A549 (cell line): ENCODE results near the gene TSC2. TPM values are rescaled to one million over a fixed set of nuclear protein-coding genes. Genes with fewer than 3 reads are reported as not detected.

Experiments
- ATAC-seq, 2 experiments: fragments of 200-7000 bp in 1 of 2; fragments of >200 bp in 1 of 2; cut with Nextera tagmentation in 1 of 2; cut with Tn5 transposase in 1 of 2; 3 replicates each; pipeline versions ENCODE4 v1.8.0 to v1.9.1; 2018 to 2020; ENCODE audit warnings: mild to moderate bottlenecking in 1 of 2, moderate library complexity in 1 of 2
- CTCF ChIA-PET: fragments of 300-600 bp; sonication (Branson Sonifier 250); formaldehyde crosslinking; extraction: SDS; loops from one replicate; lab custom pipeline; 2021; ENCODE audit warnings: antibody characterized with exemption, inconsistent platforms; lab: Yijun Ruan, JAX
- POLR2A ChIA-PET: fragments of 350-600 bp; formaldehyde crosslinking; extraction: SDS; loops from one replicate; lab custom pipeline; 2021; ENCODE audit warnings: antibody characterized with exemption, inconsistent platforms; lab: Yijun Ruan, JAX
- DNase-seq, 2 experiments: peaks; one replicate each; pipeline versions ENCODE4 v3.0.0 to v3.0.0-alpha.2; 2011 to 2016; ENCODE audit warnings: low read depth in 1 of 2, low spot score in 1 of 2
- FAIRE-seq: peaks from 2 replicates; lab custom pipeline; 2011; peaks lifted over from hg19 to GRCh38; lab: Jason Lieb, UNC
- H3K27ac ChIP-seq, 2 experiments: fragments of >200 bp; sonication (Bioruptor Twin); formaldehyde crosslinking; 3 replicates each; pipeline ENCODE4 v1.5.1; 2016 to 2017
- H3K4me1 ChIP-seq: fragments of >200 bp; sonication (Bioruptor Twin); formaldehyde crosslinking; 3 replicates; pipeline ENCODE4 v1.6.1; 2016
- H3K4me2 ChIP-seq: fragments of >200 bp; sonication (Bioruptor Twin); formaldehyde crosslinking; 3 replicates; pipeline ENCODE4 v1.6.1; 2016
- H3K4me3 ChIP-seq: fragments of >200 bp; sonication (Bioruptor Twin); formaldehyde crosslinking; 3 replicates; pipeline ENCODE4 v1.5.1; 2016
- H3K9me3 ChIP-seq: fragments of >200 bp; sonication (Bioruptor Twin); formaldehyde crosslinking; 3 replicates; pipeline ENCODE4 v1.6.1; 2016
- CBX2 ChIP-seq: fragments of 200-600 bp; sonication (generic); IDR thresholded peaks from 2 replicates; pipeline ENCODE4 v1.6.1; 2016; ENCODE audit warnings: low read depth, mild to moderate bottlenecking, borderline replicate concordance
- CHD2 ChIP-seq: fragments of 150-350 bp; IDR thresholded peaks from 2 replicates; pipeline ENCODE4 v1.6.1; 2014; ENCODE audit warnings: low read length; ENCODE audit not compliant: partially characterized antibody
- EHF ChIP-seq: fragments of 250-450 bp; sonication (Bioruptor Pico); IDR thresholded peaks from 2 replicates; pipeline ENCODE4 v1.5.0; 2020; ENCODE audit warnings: mild to moderate bottlenecking
- EP300 ChIP-seq, 2 experiments: fragments of >200 bp; sonication (Bioruptor Twin); formaldehyde crosslinking; IDR thresholded peaks; 2 replicates in 1 of 2; 3 replicates in 1 of 2; pipeline ENCODE4 v1.6.1; 2016 to 2017
- GATA3 ChIP-seq: IDR thresholded peaks from 2 replicates; pipeline ENCODE4 v1.6.1; 2012; ENCODE audit warnings: borderline replicate concordance
- HDAC2 ChIP-seq: fragments of 200-600 bp; sonication (generic); IDR thresholded peaks from 2 replicates; pipeline ENCODE4 v1.6.1; 2016
- HOXB13 ChIP-seq: fragments of 250-450 bp; sonication (Bioruptor Pico); IDR thresholded peaks from 2 replicates; pipeline ENCODE4 v1.5.0; 2020; ENCODE audit warnings: low read depth, mild to moderate bottlenecking, moderate library complexity
- HOXB5 ChIP-seq: fragments of 250-450 bp; sonication (Bioruptor Pico); IDR thresholded peaks from 2 replicates; pipeline ENCODE4 v1.5.0; 2020; ENCODE audit warnings: mild to moderate bottlenecking, moderate library complexity
- JUN ChIP-seq, 2 experiments: fragments of >200 bp; sonication (Bioruptor Twin); formaldehyde crosslinking; IDR thresholded peaks; 2 replicates in 1 of 2; 3 replicates in 1 of 2; pipeline ENCODE4 v1.6.1; 2016 to 2017
- KDM5A ChIP-seq: fragments of 200-600 bp; sonication (generic); IDR thresholded peaks from 2 replicates; pipeline ENCODE4 v1.6.1; 2016; ENCODE audit warnings: antibody characterized with exemption, mild to moderate bottlenecking
- MAZ ChIP-seq: fragments of 150-350 bp; IDR thresholded peaks from 2 replicates; pipeline ENCODE4 v1.6.1; 2014; ENCODE audit warnings: antibody characterized with exemption, low read depth, low read length, borderline replicate concordance
- POLR2A ChIP-seq: IDR thresholded peaks from 2 replicates; pipeline ENCODE4 v1.6.1; 2012; ENCODE audit warnings: mild to moderate bottlenecking, low read length
- RAD21 ChIP-seq, 2 experiments: fragments of >200 bp in 1 of 2; sonication (Bioruptor Twin) in 1 of 2; formaldehyde crosslinking in 1 of 2; IDR thresholded peaks in 1 of 2; conservative IDR thresholded peaks in 1 of 2; 2 replicates in 1 of 2; 3 replicates in 1 of 2; pipeline ENCODE4 v1.6.1; 2012 to 2018; ENCODE audit warnings: inconsistent platforms in 1 of 2
- RARB ChIP-seq: fragments of 250-450 bp; sonication (Bioruptor Pico); IDR thresholded peaks from 2 replicates; pipeline ENCODE4 v1.8.0; 2021; ENCODE audit warnings: mild to moderate bottlenecking, moderate library complexity
- RFX5 ChIP-seq: fragments of 450-650 bp; IDR thresholded peaks from 2 replicates; pipeline ENCODE4 v1.7.1; 2014; ENCODE audit warnings: antibody characterized with exemption, mild to moderate bottlenecking, moderate library complexity
- RNF2 ChIP-seq: fragments of 200-600 bp; sonication (generic); IDR thresholded peaks from 2 replicates; pipeline ENCODE4 v1.6.1; 2016; ENCODE audit warnings: low read depth, mild to moderate bottlenecking, antibody characterized with exemption, moderate library complexity, borderline replicate concordance
- SMC3 ChIP-seq: fragments of >200 bp; sonication (Bioruptor Twin); formaldehyde crosslinking; IDR thresholded peaks from 3 replicates; pipeline ENCODE4 v1.6.1; 2018; ENCODE audit warnings: inconsistent platforms
- ZFP36 ChIP-seq: fragments of 450-650 bp; IDR thresholded peaks from 2 replicates; pipeline ENCODE4 v1.6.1; 2014; ENCODE audit warnings: borderline replicate concordance; ENCODE audit not compliant: partially characterized antibody
- ZNF302 ChIP-seq: fragments of 250-450 bp; sonication (Bioruptor Pico); IDR thresholded peaks from 2 replicates; pipeline ENCODE4 v1.9.0; 2021; ENCODE audit warnings: inconsistent platforms, mild to moderate bottlenecking, moderate library complexity
- ZSCAN20 ChIP-seq: fragments of 250-450 bp; sonication (Bioruptor Pico); IDR thresholded peaks from 2 replicates; pipeline ENCODE4 v1.8.0; 2022; ENCODE audit warnings: mild to moderate bottlenecking, moderate library complexity
- WGBS: methylation state at CpG from one replicate; pipeline ENCODE4 v1.1.6; 2017; ENCODE audit errors: missing lambda C conversion rate; 5-methylcytosine and 5-hydroxymethylcytosine counted together
- polyA plus RNA-seq, 4 experiments: library from polyadenylated mRNA; depleted of rRNA in 3 of 4; stranded (reverse); fragments of >200 nt; fragmentation: RNase III in 1 of 4; extraction: RNeasy Plus Mini Kit Qiagen cat#74134 plus additional on column Dnase treatment in 1 of 4; gene quantifications; 2 replicates in 3 of 4; 3 replicates in 1 of 4; pipeline ENCODE4 v1.2.3, GENCODE V29; 2011 to 2017
- TF ChIP-seq, protein P1 (sequence below): IDR thresholded peaks from 2 replicates; pipeline ENCODE4 v1.6.1; 2012
- TF ChIP-seq, protein P2 (sequence below): fragments of 150-350 bp; IDR thresholded peaks from 2 replicates; pipeline ENCODE4 v1.6.1; 2014; ENCODE audit warnings: low read depth, mild to moderate bottlenecking, low read length

Gene TSC2
- polyA plus RNA-seq, 2 of the 4 experiments (the other 2 are of a cell fraction): 32.6 to 47.3 TPM

DNA sequence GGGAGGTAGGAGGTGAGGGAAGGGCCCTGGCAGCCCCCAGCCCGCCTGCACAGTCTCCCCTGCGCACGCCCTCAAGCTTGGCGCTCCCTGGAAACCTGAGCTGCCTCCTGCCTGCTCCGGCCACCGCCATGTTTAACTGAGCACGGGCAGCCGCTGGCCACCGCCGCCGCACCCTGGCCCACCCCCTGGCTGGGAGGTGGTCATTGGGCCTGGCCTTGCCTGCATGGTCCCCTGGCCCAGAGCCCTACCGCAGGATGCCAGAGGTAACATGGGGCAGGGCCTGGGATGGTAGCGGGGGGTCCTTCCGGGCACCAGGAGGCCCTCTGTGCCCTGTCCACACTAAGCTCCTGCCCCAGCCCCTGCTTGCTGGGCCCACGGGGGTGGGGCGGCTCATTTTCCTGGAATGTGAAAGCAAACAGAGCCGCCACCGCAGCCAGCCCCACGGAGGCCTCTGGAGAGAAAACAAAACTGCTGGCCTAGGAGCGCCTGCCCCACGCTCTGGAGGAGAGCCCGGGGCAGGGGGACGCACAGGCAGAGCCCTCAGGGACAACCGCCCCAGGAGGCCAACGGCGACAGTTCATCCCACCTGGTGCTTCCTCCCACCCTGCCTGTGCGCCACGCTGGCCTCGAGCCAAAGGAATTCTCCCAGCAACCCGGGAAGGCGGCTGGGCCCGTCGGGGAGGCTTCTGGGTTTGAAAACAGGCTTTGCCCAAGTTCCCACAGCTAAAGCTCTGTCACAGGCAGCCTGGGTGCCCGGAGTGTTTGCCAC is 12.2 kb upstream of the TSC2 start:
- Histone ChIP-seq H3K27ac (peak overlapping the region; percentile 90 to 93), H3K4me3 (0 out of 3 replicates have a peak overlapping the region, but pooled peaks have one; percentile 3), H3K9me3 (no peaks in the 10 kb centered on the region), H3K4me1 (peaks cover 83% of the 10 kb centered on the region), H3K4me2 (peak overlapping the region; percentile 88)
- DNase-seq (peak in 1 of 2 experiments; percentile 84), ATAC-seq (peak; percentile 7 to 46; a peak in 5 of 6 replicates), FAIRE-seq (no peak)
- TF ChIP-seq HOXB5 (CRISPR knock-in tag): 0 out of 2 replicates have a peak, but pooled peaks have one; percentile 67
- TF ChIP-seq GATA3: peak; percentile 54; the same call in 1 of the 2 replicates
- peak; percentile 54; the same call in 1 of the 2 replicates for TF ChIP-seq EHF (CRISPR knock-in tag)
- peak; percentile 10; the same call in 1 of the 2 replicates for TF ChIP-seq ZSCAN20 (CRISPR knock-in tag)
- no peak for TF ChIP-seq KDM5A
- TF ChIP-seq RNF2: no peak
- peak; percentile 28 to 63; a peak in 3 of 5 replicates for TF ChIP-seq JUN (IDR thresholded peaks at IDR 0.05)
- TF ChIP-seq HDAC2: no peak
- TF ChIP-seq POLR2A: peak; percentile 23; the same call in 1 of the 2 replicates
- 0 out of 2 replicates have a peak, but pooled peaks have one; percentile 53 for TF ChIP-seq MAZ
- peak in 1 of 2 experiments; percentile 44; a peak in 1 of 5 replicates for TF ChIP-seq EP300 (IDR thresholded peaks at IDR 0.05)
- no peak for TF ChIP-seq ZFP36
- TF ChIP-seq, protein P1, sequence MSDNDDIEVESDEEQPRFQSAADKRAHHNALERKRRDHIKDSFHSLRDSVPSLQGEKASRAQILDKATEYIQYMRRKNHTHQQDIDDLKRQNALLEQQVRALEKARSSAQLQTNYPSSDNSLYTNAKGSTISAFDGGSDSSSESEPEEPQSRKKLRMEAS: peak; percentile 70; the same call in 1 of the 2 replicates
- TF ChIP-seq SMC3: no peak; the same call in 2 of the 3 replicates
- WGBS: 28% methylated on average over 18 of the region's 34 CpGs
- ChIA-PET CTCF (interaction anchor here (0.6 to 3.1 kb wide), 10 partner anchors 8 to 105 kb away, joined by 3 to 20 read pairs (median 4); partner anchors contain the start of genes NPW, NTHL1 and TSC2), POLR2A (interaction anchor here (1.2 kb wide), 1 partner anchor 12 kb away, joined by 3 read pairs; the partner anchor contains the start of genes NTHL1 and TSC2)

DNA sequence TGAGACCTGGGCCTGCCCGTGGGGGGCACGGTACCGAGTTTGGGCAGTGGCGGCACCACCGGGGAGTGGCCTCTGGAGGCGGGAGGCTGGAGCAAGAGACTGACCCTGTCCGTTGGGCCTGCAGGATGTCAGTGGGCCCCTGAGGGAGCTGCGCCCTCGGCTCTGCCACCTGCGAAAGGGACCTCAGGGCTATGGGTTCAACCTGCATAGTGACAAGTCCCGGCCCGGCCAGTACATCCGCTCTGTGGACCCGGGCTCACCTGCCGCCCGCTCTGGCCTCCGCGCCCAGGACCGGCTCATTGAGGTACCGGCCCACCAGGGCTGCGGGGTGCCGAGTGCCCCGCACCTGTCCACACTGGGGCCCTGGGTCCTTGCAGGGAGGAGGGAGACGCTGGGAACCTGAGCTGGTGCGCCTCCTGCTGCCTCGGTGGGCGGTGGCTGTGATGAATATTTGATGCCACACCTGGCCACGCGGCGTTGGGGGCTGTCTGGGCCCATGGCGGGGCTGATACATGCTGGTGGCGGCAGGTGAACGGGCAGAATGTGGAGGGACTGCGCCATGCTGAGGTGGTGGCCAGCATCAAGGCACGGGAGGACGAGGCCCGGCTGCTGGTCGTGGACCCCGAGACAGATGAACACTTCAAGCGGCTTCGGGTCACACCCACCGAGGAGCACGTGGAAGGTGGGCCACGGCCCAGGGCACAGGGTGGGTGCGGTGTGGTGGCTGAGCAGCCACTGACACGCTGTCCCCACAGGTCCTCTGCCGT is 11.4 kb upstream of the TSC2 start:
- no peak for DNase-seq
- Histone ChIP-seq H3K4me2 (peak overlapping the region; percentile 88), H3K27ac (peak overlapping the region; percentile 90 to 93), H3K4me1 (peaks cover 90% of the 10 kb centered on the region), H3K9me3 (no peaks in the 10 kb centered on the region), H3K4me3 (no peak overlapping the region)
- 80% methylated on average over 28 of the region's 47 CpGs for WGBS
- TF ChIP-seq HOXB13 (no peak; the same call in 1 of the 2 replicates), RFX5 (no peak), ZSCAN20 (CRISPR knock-in tag) (no peak), RAD21 (conservative IDR thresholded peaks at IDR 0.05 in 1 of 2, IDR thresholded peaks at IDR 0.05 in 1 of 2) (no peak), ZNF302 (no peak; the same call in 1 of the 2 replicates), CBX2 (no peak), RARB (CRISPR knock-in tag) (no peak), CHD2 (no peak)
- TF ChIP-seq, protein P2, sequence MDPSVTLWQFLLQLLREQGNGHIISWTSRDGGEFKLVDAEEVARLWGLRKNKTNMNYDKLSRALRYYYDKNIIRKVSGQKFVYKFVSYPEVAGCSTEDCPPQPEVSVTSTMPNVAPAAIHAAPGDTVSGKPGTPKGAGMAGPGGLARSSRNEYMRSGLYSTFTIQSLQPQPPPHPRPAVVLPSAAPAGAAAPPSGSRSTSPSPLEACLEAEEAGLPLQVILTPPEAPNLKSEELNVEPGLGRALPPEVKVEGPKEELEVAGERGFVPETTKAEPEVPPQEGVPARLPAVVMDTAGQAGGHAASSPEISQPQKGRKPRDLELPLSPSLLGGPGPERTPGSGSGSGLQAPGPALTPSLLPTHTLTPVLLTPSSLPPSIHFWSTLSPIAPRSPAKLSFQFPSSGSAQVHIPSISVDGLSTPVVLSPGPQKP: no peak
- FAIRE-seq: no peak
- ChIA-PET CTCF (interaction anchor here (0.5 to 3.1 kb wide), 9 partner anchors 9 to 80 kb away, joined by 3 to 20 read pairs (median 3); partner anchors contain the start of genes NPW, NTHL1 and TSC2), POLR2A (interaction anchor here (1.2 kb wide), 1 partner anchor 11 kb away, joined by 3 read pairs; the partner anchor contains the start of genes NTHL1 and TSC2)
- ATAC-seq: peak in 1 of 2 experiments; percentile 3; a peak in 3 of 6 replicates
